ENCODE measurements around the gene ELOVL1.
A peak's percentile ranks its signal among the peaks of the same experiment; 100 is the strongest.

ELOVL1 gene

DNA sequence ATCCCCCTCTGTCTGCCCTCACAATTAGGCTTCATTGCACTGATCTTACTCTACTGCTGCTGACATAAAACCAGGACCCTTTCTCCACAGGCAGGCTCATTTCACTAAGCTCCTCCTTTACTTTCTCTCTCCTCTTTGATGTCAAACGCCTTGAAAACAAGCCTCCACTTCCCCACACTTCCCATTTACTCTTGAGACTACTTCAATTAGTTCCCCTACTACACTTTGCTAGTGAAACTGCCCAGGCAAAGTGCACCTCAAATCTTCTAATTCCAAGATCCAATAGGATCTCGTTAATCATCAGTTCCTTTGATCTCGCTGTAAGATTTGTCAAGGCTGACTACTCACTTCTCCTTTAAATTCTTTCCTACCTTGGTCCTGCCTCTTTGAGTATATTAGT, 14.9 kb downstream of the ELOVL1 start:
- DNase-seq = no peak

DNA sequence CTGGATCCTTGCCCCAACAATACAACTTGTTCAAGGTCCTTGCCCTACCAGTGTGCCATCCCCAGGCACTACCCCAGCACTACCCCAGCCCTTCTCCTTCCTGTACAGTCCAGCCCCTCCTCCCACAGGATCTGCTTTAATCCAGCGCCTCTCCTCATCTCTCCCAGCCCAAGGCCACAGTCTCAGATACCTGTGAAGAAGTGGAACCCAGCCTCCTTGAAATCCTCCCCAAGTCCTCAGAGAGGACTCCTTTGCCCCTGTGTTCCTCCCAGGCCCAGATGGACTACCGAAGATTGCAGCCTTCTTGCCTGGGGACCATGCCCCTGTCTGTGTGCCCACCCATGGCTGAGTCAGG, 15.5 kb downstream of the ELOVL1 start:
- no peak for DNase-seq

GRCh38 chr1:43351421-43352350, 16.1 kb downstream of the ELOVL1 start:
- no peak for DNase-seq

- no peak for DNase-seq
Measured at GRCh38 chr1:43350976-43351375, 16.8 kb downstream of the ELOVL1 start.

DNA sequence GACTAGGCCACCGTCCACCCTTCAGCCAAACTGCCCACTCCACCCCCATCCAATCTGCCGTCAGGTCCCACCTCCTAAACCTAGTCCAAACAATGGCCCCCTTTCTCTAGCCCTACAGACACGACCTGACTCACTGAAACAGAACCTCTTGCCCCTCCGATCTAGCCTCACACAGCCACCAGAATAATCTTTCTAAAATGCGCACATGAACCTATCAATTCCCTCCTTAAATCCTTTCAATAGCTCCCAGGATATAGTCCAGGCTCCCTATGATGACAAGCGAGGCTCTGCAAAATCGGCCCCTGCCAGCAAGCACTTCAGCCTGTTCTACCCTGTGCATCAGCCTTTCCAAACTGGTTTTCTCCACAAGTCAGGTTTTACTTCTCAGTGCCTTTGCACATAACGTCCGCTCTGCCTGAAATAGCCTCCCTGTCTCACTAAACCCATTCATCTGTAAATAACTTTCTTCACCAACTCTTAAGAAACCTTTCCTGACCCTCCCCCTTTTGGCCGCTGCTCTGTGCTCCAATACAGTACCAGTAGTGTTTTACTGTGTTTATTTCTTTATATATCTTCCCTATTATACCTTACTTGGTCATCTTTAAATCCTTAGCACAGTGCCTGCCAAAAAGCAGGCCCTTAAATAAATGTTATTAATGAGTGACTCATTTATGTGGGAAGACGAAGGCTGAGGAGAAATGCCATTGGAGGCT, 18.1 kb downstream of the ELOVL1 start:
- DNase-seq = no peak

DNA sequence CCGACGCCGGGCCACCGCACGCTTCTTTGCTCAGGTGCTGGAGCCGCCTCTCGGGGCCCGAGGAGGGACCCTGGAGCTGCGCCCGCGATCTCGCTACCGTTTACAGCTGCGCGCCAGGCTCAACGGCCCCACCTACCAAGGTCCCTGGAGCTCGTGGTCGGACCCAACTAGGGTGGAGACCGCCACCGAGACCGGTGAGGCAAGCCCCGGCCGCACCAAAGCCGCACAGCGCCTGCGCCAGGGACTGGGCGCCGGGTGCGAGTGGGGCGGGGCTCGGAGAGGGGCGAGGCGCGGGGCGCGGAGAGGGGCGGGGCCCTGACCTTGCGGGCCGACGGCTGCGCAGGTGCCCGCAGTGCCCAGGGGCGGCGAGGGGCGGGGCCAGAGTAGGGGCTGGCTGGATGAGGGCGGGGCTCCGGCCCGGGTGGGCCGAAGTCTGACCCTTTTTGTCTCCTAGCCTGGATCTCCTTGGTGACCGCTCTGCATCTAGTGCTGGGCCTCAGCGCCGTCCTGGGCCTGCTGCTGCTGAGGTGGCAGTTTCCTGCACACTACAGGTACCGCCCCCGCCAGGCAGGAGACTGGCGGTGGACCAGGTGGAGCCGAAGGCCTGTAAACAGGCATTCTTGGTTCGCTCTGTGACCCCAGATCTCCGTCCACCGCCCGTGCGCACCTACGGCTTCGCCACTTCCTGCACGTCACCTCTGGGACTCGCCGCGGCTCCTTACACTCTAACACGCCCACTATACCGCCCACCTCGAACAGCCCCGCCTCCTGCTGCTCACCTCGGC, 18.8 kb downstream of the ELOVL1 start:
- DNase-seq = peak; percentile 83

- no peak for DNase-seq
Measured at GRCh38 chr1:43348343-43348808, 19.4 kb downstream of the ELOVL1 start.

- no peak for DNase-seq
Measured at GRCh38 chr1:43346636-43347035, 21.2 kb downstream of the ELOVL1 start.

- no peak for DNase-seq
Measured at GRCh38 chr1:43345120-43345519, 22.7 kb downstream of the ELOVL1 start.

DNA sequence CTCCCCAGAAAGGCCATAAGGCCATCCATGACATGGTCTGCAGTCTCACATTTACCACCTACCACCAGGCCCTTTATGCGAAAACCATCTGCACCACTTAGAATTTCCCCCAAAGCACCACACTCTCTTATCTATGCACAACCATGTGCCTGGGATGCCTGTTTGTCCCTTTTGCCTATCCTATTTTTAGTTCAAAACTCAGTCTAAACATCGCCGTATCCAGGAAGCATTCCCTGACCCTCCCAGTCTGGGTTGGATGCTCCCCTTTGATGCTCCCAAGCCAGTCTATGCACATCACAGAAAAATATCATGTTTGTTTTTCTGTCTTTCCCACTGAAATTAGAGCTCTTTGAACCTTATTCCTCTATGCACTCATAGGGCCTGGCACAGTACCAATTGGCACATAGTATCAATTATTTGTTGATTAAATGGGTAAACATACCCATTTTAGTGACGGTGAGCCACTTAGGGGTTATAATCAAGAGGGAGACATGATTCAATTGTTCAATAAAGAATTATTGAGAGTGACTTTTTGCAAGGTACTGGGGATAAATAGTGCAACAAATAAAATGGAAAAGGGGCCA, 23.5 kb downstream of the ELOVL1 start:
- no peak for DNase-seq

DNA sequence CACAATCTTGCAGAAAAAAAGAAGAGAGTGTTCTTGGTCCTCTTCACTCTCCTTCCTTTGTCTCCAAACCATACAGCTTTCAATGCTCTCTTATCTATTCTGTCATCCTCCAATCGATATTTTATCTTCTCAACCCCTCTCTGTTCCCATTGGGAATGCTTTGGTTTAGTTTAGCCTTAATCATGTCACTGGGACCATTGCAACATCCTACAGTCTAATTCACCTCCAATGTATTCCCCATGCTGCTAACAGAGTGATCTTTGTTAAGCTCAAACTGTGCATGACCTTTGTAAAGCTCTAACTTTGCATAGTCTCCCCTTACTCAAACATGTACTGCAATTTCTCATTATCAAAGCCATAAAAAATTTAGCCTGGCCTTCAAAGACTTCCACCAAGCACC, 27.3 kb downstream of the ELOVL1 start:
- DNase-seq = no peak

DNA sequence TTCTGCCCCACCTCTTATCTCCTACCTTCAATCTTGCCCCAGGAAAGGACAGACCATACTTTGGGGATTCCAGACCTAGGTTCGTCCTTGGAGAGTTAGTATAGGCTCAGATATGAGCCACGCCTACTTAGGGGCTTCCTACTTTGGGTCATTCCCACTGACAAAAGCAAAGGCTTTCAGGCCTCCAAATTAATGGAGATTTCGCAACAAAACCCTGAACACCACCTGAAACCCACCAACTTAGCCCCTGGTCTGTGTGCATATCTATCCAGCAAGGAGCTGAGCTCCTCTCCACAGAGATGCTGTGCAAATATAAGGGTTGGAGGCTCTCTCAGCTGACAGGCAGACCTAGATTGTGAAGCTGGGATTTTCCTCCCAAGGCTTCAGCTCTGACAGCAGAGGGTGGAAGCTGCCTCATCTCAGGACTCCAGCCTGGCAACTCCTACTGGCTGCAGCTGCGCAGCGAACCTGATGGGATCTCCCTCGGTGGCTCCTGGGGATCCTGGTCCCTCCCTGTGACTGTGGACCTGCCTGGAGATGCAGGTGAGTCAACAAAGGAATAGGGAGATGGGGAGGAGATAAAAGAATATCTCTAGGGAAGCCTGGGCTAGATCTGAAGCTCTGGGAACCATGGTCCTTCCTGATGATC, 28.1 kb downstream of the ELOVL1 start:
- no peak for DNase-seq

GRCh38 chr1:43338001-43338400, 29.8 kb downstream of the ELOVL1 start:
- DNase-seq = no peak

- no peak for DNase-seq
Measured at GRCh38 chr1:43337588-43337987, 30.2 kb downstream of the ELOVL1 start, which contains the start of gene MPL. MPL (plus strand) TSS chr1:43337818; CDS start chr1:43337849, 31 bp downstream.

- DNase-seq = no peak
Measured at GRCh38 chr1:43334453-43335205, 33.2 kb downstream of the ELOVL1 start.

- no peak for DNase-seq
Measured at GRCh38 chr1:43331688-43332087, 36.1 kb downstream of the ELOVL1 start.

GRCh38 chr1:43329995-43330751, 37.6 kb downstream of the ELOVL1 start:
- no peak for DNase-seq

- no peak for DNase-seq
Measured at GRCh38 chr1:43327549-43328292, 40.1 kb downstream of the ELOVL1 start.

DNA sequence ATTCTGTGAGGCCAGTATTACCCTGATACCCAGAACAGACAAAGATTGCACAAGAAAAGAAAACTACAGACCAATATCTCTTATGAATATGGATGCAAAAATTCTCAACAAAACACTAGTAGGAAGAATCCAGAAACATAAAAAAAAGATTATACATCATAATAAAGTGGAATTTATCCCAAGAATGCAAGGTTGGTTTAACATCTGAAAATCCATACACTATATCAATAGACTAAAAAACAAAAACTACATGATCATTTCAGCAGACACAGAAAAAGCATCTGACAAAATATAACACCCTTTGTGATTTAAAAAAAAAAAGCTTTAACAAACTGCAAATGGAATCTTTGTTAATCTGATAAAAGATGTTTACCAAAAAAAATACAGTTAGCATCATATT, 42.4 kb downstream of the ELOVL1 start:
- DNase-seq = no peak

- no peak for DNase-seq
Measured at GRCh38 chr1:43324810-43325209, 43.0 kb downstream of the ELOVL1 start.
